Astrocyte (in vitro differentiated cells and primary cell): ENCODE measurements around the gene SLC29A1. TPM values are rescaled to one million over a fixed set of nuclear protein-coding genes. Genes with fewer than 3 reads are reported as not detected.

Experiments
- DNase-seq: peaks from one replicate; pipeline ENCODE4 v3.0.0-alpha.2; 2010; ENCODE audit warnings: low read depth
- FAIRE-seq: peaks from 2 replicates; lab custom pipeline; 2011; peaks lifted over from hg19 to GRCh38; lab: Jason Lieb, UNC
- H2AFZ ChIP-seq: 2 replicates; pipeline ENCODE4 v1.6.0; 2012; ENCODE audit warnings: low read depth, low read length, inconsistent platforms
- H3K27ac ChIP-seq: 2 replicates; pipeline ENCODE4 v1.5.1; 2011; ENCODE audit warnings: low read depth, low read length, inconsistent platforms
- H3K27me3 ChIP-seq: 2 replicates; pipeline ENCODE4 v1.6.0; 2011; ENCODE audit warnings: low read length, inconsistent platforms; ENCODE audit not compliant: insufficient read depth
- H3K36me3 ChIP-seq: 2 replicates; pipeline ENCODE4 v1.5.1; 2011; ENCODE audit warnings: low read length, inconsistent platforms; ENCODE audit not compliant: insufficient read depth
- H3K4me1 ChIP-seq: 2 replicates; pipeline ENCODE4 v1.5.1; 2011; ENCODE audit warnings: low read length, inconsistent platforms; ENCODE audit not compliant: insufficient read depth
- H3K4me2 ChIP-seq: 2 replicates; pipeline ENCODE4 v1.6.0; 2012; ENCODE audit warnings: low read length, inconsistent platforms
- H3K4me3 ChIP-seq: 2 replicates; pipeline ENCODE4 v1.5.1; 2011; ENCODE audit warnings: low read depth, mild to moderate bottlenecking, low read length, inconsistent platforms; ENCODE audit not compliant: insufficient read depth
- H3K79me2 ChIP-seq: 2 replicates; pipeline ENCODE4 v1.6.0; 2012; ENCODE audit warnings: mild to moderate bottlenecking, low read length, inconsistent platforms; ENCODE audit not compliant: insufficient read depth
- H3K9ac ChIP-seq: 2 replicates; pipeline ENCODE4 v1.6.0; 2012; ENCODE audit warnings: mild to moderate bottlenecking, low read length, inconsistent platforms
- H3K9me3 ChIP-seq: 2 replicates; pipeline ENCODE4 v1.5.1; 2012; ENCODE audit warnings: low read depth, mild to moderate bottlenecking, low read length, inconsistent platforms; ENCODE audit not compliant: insufficient read depth
- H4K20me1 ChIP-seq: 2 replicates; pipeline ENCODE4 v1.6.0; 2012; ENCODE audit warnings: low read length, inconsistent platforms; ENCODE audit not compliant: insufficient read depth
- H3K27ac Mint-ChIP-seq: one replicate; pipeline ENCODE4 v1.8.0; 2021; ENCODE audit warnings: mild to moderate bottlenecking, mixed read lengths; ENCODE audit not compliant: unreplicated experiment
- H3K27me3 Mint-ChIP-seq: one replicate; pipeline ENCODE4 v1.8.0; 2021; ENCODE audit warnings: low read depth, mixed read lengths; ENCODE audit not compliant: unreplicated experiment
- H3K36me3 Mint-ChIP-seq: one replicate; pipeline ENCODE4 v1.8.0; 2021; ENCODE audit warnings: low read depth, mixed read lengths; ENCODE audit not compliant: unreplicated experiment
- H3K4me1 Mint-ChIP-seq: one replicate; pipeline ENCODE4 v1.8.0; 2021; ENCODE audit warnings: low read depth, mixed read lengths; ENCODE audit not compliant: unreplicated experiment
- H3K4me3 Mint-ChIP-seq: one replicate; pipeline ENCODE4 v1.8.0; 2021; ENCODE audit warnings: mild to moderate bottlenecking, moderate library complexity, mixed read lengths; ENCODE audit not compliant: unreplicated experiment
- H3K9me3 Mint-ChIP-seq: one replicate; pipeline ENCODE4 v1.8.0; 2021; ENCODE audit warnings: mild to moderate bottlenecking, mixed read lengths; ENCODE audit not compliant: unreplicated experiment
- CTCF ChIP-seq: IDR thresholded peaks from 2 replicates; pipeline ENCODE4 v1.5.1; 2011; ENCODE audit warnings: low read depth, mild to moderate bottlenecking, inconsistent platforms, low read length, moderate library complexity; ENCODE audit not compliant: insufficient read depth
- EZH2 ChIP-seq: IDR thresholded peaks from 2 replicates; pipeline ENCODE4 v1.6.1; 2012; ENCODE audit warnings: mild to moderate bottlenecking, low read length, inconsistent platforms; ENCODE audit not compliant: insufficient read depth
- total RNA-seq: library from RNA; stranded (reverse); gene quantifications from 2 replicates; pipeline ENCODE4 v1.2.1, GENCODE V29; 2021

Gene SLC29A1
- total RNA-seq, 1 donor from 2014 or later: 15.3 TPM

DNA sequence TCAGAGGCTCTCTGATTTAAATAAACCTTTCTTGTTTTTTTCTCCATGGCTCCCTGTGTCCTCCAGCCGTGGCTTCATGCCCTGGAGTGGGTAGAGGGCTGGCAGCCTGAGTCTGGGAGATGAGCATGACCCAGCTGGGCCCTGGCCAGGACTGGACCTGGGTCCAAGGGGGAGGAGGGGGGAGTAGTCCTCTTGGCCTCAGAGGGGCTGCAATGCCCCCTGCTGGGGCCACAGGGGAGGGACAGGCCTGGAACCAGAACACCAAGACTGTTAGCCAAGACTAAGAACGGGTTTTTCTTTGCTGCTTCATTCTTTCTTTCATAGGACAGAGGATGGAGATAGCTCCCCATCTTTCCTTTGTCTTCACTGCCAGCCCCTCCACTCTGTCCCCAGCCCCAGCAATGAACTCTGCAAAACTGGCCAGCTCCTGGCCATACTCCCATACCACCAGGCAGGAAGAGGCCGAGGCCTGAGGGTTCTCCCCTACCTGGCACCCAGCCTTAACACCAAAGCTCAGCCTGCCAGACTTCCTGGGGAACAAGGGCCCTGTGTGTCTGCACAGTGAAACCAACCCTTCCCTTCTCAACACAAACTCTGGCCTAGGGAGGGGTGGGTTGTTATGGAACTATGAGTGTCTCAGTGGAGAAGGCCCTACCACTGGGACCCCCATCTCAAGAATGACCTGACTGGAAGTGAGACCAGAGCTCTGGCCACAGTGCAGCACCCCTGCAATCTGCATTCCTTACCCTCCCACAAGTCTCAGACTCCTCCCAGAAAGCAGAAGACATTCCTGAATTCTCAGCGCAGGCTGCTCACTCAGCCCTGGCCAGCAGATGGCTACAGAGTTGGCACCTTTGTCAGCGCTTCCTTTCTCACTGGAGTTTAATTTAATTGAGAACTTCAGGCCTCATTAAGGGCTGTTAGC lies 11.0 kb downstream of the SLC29A1 start:
- Histone ChIP-seq H3K9ac (peak overlapping the region; percentile 41), H3K4me1 (peaks cover 35% of the 10 kb centered on the region), H3K9me3 (no peaks in the 10 kb centered on the region), H3K27me3 (no peaks in the 10 kb centered on the region), H3K79me2 (no peaks in the 10 kb centered on the region), H3K4me3 (no peak overlapping the region), H4K20me1 (no peaks in the 10 kb centered on the region), H3K36me3 (no peaks in the 10 kb centered on the region), H2AFZ (peak overlapping the region; percentile 7), H3K27ac (peak overlapping the region; percentile 12), H3K4me2 (peak overlapping the region; percentile 43)
- no peaks in the 10 kb centered on the region for H3K9me3 Mint-ChIP-seq
- H3K4me1 Mint-ChIP-seq: peaks cover 33% of the 10 kb centered on the region
- FAIRE-seq (no peak), DNase-seq (peak; percentile 78)
- peak overlapping the region; percentile 23 for H3K4me3 Mint-ChIP-seq
- H3K36me3 Mint-ChIP-seq: peaks cover 3% of the 10 kb centered on the region
- TF ChIP-seq CTCF: peak; percentile 72
- no peak for TF ChIP-seq EZH2
- peaks cover 19% of the 10 kb centered on the region for H3K27me3 Mint-ChIP-seq
- H3K27ac Mint-ChIP-seq: peak overlapping the region; percentile 87

GRCh38 chr6:44235269-44235668 lies 11.9 kb downstream of the SLC29A1 start:
- no peaks in the 10 kb centered on the region for H3K27me3 ChIP-seq
- no peaks in the 10 kb centered on the region for H3K36me3 ChIP-seq
- FAIRE-seq (no peak), DNase-seq (no peak)
- H3K9ac ChIP-seq: peak overlapping the region; percentile 41
- no peaks in the 10 kb centered on the region for H3K79me2 ChIP-seq
- H3K27ac ChIP-seq: peak overlapping the region; percentile 4
- no peaks in the 10 kb centered on the region for H4K20me1 ChIP-seq
- peaks cover 3% of the 10 kb centered on the region for H3K36me3 Mint-ChIP-seq
- H3K4me3 Mint-ChIP-seq: peak overlapping the region; percentile 36
- H3K4me3 ChIP-seq: no peak overlapping the region
- no peaks in the 10 kb centered on the region for H3K9me3 ChIP-seq
- H2AFZ ChIP-seq: peak overlapping the region; percentile 7
- no peaks in the 10 kb centered on the region for H3K9me3 Mint-ChIP-seq
- peaks cover 33% of the 10 kb centered on the region for H3K4me1 Mint-ChIP-seq
- H3K4me2 ChIP-seq: peak overlapping the region; percentile 43
- peak overlapping the region; percentile 43 for H3K27ac Mint-ChIP-seq
- H3K27me3 Mint-ChIP-seq: peaks cover 17% of the 10 kb centered on the region
- TF ChIP-seq EZH2: no peak
- peaks cover 35% of the 10 kb centered on the region for H3K4me1 ChIP-seq

GRCh38 chr6:44235891-44236516 lies 12.6 kb downstream of the SLC29A1 start:
- H4K20me1 ChIP-seq: no peaks in the 10 kb centered on the region
- peaks cover 35% of the 10 kb centered on the region for H3K4me1 ChIP-seq
- peaks cover 11% of the 10 kb centered on the region for H3K27me3 Mint-ChIP-seq
- DNase-seq: no peak
- H3K36me3 Mint-ChIP-seq: no peaks in the 10 kb centered on the region
- no peak overlapping the region for H3K4me3 Mint-ChIP-seq
- H3K27ac ChIP-seq: no peak overlapping the region
- no peaks in the 10 kb centered on the region for H3K9me3 Mint-ChIP-seq
- H3K4me2 ChIP-seq: no peak overlapping the region
- no peaks in the 10 kb centered on the region for H3K36me3 ChIP-seq
- H3K4me3 ChIP-seq: no peak overlapping the region
- no peaks in the 10 kb centered on the region for H3K9me3 ChIP-seq
- H3K27ac Mint-ChIP-seq: no peak overlapping the region
- FAIRE-seq: no peak
- H3K9ac ChIP-seq: no peak overlapping the region
- peaks cover 30% of the 10 kb centered on the region for H3K4me1 Mint-ChIP-seq
- H2AFZ ChIP-seq: no peak overlapping the region
- H3K27me3 ChIP-seq: no peaks in the 10 kb centered on the region
- H3K79me2 ChIP-seq: no peaks in the 10 kb centered on the region
- TF ChIP-seq CTCF (no peak), EZH2 (no peak)
